ENCODE measurements around the gene RALGPS1.

The RALGPS1 gene

GRCh38 chr9:127084076-127085039 is 169.8 kb downstream of the RALGPS1 start:
- DNase-seq: no peak

DNA sequence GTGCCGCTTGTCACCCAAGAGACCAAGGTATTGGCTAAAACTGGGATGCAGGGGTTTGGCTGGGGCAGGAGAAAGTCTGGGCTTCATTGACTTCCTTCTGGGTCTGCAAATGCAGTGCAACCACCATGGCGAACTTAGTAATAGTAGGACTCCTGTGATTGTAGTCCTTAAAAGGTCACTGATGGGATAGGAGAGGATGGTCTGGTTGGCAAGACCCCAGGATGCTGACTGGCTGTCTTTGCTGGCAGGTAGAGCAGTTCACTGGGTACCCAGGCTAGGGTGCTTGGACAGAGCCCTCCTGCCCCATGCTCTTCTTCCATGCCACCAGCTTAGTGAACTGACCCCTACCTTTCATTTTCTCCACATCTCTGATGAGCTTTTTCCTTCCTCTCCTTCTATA is 170.6 kb downstream of the RALGPS1 start:
- no peak for DNase-seq

DNA sequence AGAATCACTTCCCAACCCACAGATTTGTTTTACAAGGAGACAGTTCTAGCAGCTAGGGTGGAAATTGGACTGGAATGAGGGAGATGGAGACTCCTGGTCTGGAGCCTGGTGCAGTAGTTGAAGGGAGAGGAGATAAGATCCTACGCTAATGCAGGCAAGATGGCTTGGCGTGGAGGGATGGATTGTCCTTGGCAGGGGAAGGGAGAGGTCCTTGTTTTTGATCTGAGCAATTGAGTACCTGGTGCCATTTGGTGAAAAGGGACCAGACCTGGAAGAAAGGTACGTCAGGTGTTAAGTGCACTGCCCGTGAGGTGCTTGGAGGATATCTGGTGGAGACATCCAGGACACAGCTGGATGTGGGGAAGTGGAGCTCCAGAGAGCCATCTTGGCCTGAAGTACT is 172.2 kb downstream of the RALGPS1 start:
- no peak for DNase-seq

- no peak for DNase-seq
Measured at GRCh38 chr9:127087411-127087810, 172.8 kb downstream of the RALGPS1 start.

DNA sequence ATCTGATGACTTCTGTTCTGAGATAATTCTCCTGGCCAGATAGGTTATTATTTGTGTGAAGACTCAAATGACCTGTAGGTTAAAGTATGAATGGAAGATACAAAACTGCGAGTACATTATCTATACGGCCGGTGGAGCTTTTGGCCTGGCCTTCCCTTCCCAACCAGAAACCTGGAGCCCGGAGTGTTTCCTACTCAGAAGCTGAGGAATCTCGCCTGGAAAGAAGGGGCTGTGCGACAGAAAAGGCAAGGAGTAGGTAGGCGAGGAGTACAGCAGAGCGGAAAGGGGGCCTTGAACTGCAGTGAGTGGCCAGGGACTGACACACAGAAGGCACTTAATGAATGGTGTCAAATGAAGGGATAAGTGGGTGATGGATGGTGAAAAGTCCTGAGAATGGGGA is 173.3 kb downstream of the RALGPS1 start:
- DNase-seq: no peak

DNA sequence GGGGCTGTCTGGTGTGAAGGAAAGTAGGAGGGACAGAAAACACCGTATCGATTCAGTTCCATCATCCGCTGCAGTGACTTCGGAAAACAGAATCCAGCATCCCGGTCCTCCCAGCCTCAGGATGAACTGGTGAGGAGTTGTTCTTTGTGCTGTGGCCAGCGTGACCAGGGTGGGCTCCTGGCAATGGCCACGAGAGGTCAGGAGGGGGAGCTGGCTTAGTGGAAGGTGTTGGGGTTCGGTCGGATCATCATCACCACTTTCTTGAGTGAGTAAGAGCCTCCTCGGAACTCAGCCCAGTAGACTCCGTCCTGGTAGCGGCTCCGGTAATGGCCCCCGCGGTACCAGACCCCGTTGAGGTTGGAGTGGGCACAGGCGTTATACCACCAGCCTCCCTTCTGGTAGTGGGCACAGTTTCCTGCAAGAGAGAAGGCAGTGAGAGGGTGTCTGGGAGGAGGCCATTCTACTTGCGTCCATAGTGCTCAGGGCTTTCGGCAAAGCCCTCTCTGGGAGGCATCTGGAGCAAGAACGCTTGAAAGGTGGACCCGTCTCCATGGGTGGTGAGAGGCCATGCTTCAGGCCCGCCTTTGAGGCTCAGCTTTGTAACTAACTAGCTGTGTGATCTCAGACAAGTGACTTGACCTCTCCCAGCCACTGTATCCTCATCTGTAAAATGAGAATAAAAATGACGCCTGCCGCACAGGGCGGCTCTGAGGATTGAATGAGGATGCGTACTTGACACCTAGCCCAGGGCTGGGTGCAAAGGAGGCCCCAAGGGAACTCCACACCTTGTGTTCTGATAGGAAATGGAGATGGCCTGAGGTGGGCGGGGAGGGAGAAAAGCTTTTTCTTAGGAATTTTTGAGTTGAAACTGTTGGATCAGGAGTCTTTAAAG is 174.4 kb downstream of the RALGPS1 start:
- DNase-seq: no peak

GRCh38 chr9:127089631-127090081 is 175.1 kb downstream of the RALGPS1 start:
- no peak for DNase-seq

GRCh38 chr9:127090341-127090985 is 175.9 kb downstream of the RALGPS1 start:
- DNase-seq: no peak

GRCh38 chr9:127091526-127091925 is 176.9 kb downstream of the RALGPS1 start:
- no peak for DNase-seq

- no peak for DNase-seq
Measured at GRCh38 chr9:127092041-127092608, 177.5 kb downstream of the RALGPS1 start.

- DNase-seq: no peak
Measured at GRCh38 chr9:127093319-127094020, 178.9 kb downstream of the RALGPS1 start.

DNA sequence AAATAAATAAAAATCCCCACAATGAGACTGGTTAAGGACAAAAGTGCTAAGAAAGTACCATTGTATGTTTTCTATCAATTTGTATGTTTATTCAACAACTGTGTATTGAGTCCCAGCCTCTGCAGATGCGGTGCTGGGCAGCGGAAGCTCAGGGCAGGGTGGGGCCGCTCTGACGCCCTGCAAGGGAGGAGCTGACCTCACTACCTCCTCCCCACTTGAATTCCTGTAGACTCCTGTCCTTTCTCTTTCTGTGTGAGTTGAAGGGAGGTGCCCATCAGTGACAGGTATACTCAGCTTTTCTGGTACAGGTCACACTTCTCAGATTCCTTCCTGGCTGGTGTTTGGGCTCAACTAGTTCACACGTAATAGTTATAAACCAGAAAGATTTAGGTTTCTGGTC is 180.8 kb downstream of the RALGPS1 start:
- no peak for DNase-seq

DNA sequence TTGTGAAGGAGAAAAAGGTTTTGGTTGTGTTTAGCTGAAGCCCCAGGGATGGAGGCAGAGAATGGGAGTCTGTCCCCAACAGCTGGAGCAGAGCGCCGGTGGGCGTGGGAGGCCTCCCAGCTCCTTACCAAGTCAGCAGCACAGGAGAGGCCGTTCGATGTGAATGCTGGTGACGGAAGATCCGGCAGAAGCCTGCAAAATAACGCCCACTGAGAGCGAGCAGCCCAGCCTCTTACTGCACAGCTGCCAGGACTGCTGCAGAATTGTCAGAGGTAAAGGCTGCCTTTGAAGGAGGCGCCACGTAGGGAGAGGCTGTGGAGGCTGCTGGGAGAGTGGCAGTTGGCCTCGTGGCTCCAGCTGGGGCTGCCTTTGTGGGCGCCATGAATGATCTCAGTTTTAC is 181.6 kb downstream of the RALGPS1 start:
- DNase-seq: peak; percentile 21

DNA sequence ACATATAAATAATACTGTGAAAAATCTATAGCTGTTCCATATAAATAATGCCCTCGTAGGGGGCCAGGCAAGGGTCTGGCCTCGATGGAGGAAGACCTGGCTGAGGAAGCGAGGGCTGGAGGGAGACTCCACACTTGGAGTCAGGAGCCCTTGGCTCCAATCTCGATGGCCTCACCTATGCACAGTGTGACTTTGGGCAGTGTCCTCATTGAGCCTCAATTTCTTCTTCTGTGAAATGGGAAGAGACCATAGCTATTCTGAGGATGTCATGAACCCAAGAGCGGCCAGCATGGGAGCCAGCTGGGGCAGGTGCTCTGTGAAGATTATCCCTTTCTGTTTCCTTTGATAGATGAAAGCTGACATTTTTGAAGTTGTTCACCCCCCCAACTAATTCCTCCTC is 183.1 kb downstream of the RALGPS1 start:
- DNase-seq: no peak

DNA sequence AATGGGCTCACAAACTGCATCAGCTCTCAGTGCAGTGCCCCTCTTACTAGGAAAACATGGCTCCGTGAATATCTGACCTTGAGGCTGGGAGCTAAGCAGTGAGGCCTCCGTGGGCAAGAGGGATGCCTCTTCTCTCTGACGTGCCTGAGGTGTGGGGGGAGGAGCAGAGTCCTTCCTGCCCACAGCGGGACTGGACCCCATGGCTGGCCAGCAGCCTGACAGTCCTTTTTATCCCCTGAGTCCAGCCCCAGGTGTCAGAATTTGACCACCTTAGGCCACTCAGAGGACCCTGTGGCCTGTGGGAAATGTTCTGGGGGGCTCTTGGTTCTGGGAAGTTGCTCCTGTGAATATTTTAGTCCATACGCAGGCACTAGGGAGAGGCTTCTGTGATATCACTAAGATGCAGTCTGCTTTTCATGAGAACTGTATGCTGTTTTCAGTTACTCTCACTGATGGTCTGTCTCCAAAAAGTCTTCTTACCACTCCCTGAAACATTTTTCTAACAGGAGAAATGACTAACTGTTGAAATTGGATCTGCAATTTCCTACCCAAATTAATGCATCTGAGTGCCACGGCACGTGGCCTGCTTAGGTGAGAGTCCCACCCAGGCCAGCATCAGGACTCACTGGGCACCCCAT is 184.5 kb downstream of the RALGPS1 start:
- no peak for DNase-seq

GRCh38 chr9:127099664-127100063 is 185.1 kb downstream of the RALGPS1 start:
- DNase-seq: no peak

DNA sequence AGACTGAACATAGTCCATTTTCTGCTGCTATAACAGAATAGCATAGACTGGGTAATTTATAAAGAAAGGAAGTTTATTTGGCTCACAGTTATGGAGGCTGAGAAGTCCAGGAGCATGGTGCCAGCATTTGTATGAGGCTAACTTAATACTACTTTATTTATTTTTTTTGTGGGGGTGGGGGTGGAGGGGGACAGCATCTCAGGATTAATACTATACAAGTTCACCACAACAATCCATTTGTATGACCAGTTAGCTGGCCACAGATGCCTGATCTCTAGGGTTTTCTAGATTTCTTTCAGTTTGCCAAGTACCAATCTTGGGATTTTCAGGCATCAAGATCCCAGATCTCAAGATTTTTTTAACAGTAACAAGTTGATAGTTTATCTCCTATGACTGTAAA is 187.6 kb downstream of the RALGPS1 start:
- DNase-seq: no peak

GRCh38 chr9:127102788-127103187 is 188.2 kb downstream of the RALGPS1 start:
- DNase-seq: no peak

DNA sequence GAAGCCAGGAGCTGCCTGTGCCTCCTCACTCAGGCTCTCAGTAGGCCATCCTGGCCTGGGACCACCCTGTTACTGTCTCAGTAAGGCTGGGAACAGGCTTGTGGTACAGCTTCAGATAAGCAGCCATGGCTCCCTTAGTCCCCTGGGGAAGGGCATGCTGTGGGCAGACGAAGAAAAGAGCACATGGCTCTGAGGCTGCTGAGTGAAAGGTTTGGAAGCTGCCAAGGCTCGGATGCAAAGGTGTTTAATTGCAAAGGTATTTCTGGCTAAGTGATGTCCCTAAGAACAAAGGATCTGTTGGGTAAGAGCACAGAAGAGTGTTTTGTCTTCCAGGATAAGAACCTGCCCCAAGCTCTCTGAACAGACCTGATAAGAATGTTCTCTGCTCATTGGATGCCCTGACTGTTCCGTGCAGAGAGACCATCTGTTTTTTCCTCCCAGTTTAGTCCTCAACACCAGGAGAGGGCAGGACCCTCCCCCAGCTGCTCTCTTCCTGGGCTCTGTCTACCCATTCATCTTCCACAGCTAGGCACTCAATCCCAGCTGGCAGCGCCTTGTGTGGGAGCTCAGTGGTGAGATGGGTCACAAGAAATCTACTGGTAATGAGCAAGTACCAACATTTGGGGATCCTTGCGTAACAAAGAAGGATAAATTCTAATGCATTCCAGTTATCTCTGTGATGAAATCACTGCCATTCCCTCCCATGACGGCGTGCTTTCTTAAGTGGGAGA is 190.2 kb downstream of the RALGPS1 start:
- DNase-seq: no peak

GRCh38 chr9:127105805-127106465 is 191.4 kb downstream of the RALGPS1 start:
- no peak for DNase-seq

Measured in NCI-H2227 treated with DMSO at 0.1 percent for 48 hours (cell line).